GM21576 (cell line): Measurements from ENCODE around the gene INSRR.

Experiments
- ATAC-seq: cut with Tn5 transposase; IDR thresholded peaks from one replicate; pipeline ENCODE4 v1.9.1; 2021; ENCODE audit warnings: mild to moderate bottlenecking, moderate library complexity; ENCODE audit not compliant: unreplicated experiment

Gene INSRR

GRCh38 chr1:156808186-156809030 is 50.5 kb downstream of the INSRR start:
- ATAC-seq = no peak

GRCh38 chr1:156807627-156808026 is 51.3 kb downstream of the INSRR start:
- ATAC-seq = no peak

- ATAC-seq = no peak
Observed at GRCh38 chr1:156806512-156807440, 52.1 kb downstream of the INSRR start.

- no peak for ATAC-seq
Observed at GRCh38 chr1:156805766-156806511, 53.0 kb downstream of the INSRR start.

- no peak for ATAC-seq
Observed at GRCh38 chr1:156804572-156805243, 54.2 kb downstream of the INSRR start.

- no peak for ATAC-seq
Observed at GRCh38 chr1:156804026-156804425, 54.9 kb downstream of the INSRR start.

- ATAC-seq = no peak
Observed at GRCh38 chr1:156803086-156803851, 55.6 kb downstream of the INSRR start.

GRCh38 chr1:156802421-156802935 is 56.4 kb downstream of the INSRR start:
- ATAC-seq = no peak

- ATAC-seq = no peak
Observed at GRCh38 chr1:156801409-156802121, 57.4 kb downstream of the INSRR start.

GRCh38 chr1:156797212-156797871 is 61.6 kb downstream of the INSRR start:
- peak; percentile 55 for ATAC-seq

- no peak for ATAC-seq
Observed at GRCh38 chr1:156796340-156797097, 62.4 kb downstream of the INSRR start.

- ATAC-seq = no peak
Observed at GRCh38 chr1:156795787-156796186, 63.1 kb downstream of the INSRR start.

GRCh38 chr1:156795374-156795733 is 63.6 kb downstream of the INSRR start:
- no peak for ATAC-seq

- ATAC-seq = no peak
Observed at GRCh38 chr1:156794506-156795373, 64.2 kb downstream of the INSRR start.
